Measurements from ENCODE around the gene ERC1. TPM values are rescaled to one million over a fixed set of nuclear protein-coding genes. Genes with fewer than 3 reads are reported as not detected.

The ERC1 gene
- total and polyA plus RNA-seq, 2 of the 4 experiments (the other 2 are of a cell fraction), result 11.6 to 25.6 TPM

GRCh38 chr12:969821-970220, 21.2 kb upstream of the ERC1 start:
- Histone ChIP-seq H2AFZ (replicated peaks; ENCODE audit: low read length, poor library complexity) (no peak overlapping the region), H3K27ac (ENCODE audit: insufficient read depth, low read length) (no peak overlapping the region), H3K4ac (ENCODE audit: low read depth, low read length) (no peak overlapping the region), H2BK5ac (ENCODE audit: low read depth, low read length, poor library complexity, severe bottlenecking) (no peak overlapping the region), H3K9ac (ENCODE audit: low read depth, low read length) (no peak overlapping the region), H2BK15ac (ENCODE audit: low read depth, low read length) (no peak overlapping the region), H3K4me1 (ENCODE audit: control insufficient read depth, insufficient read depth, low read length) (peaks cover 5% of the 10 kb centered on the region; the same call in 1 of the 2 replicates), H3K79me1 (ENCODE audit: low read depth in 1 of 2, low read length in 2 of 2) (no peaks in the 10 kb centered on the region), H3K9me1 (ENCODE audit: insufficient read depth, low read length) (no peaks in the 10 kb centered on the region), H4K8ac (ENCODE audit: low read depth in 2 of 2, low read length in 2 of 2) (no peak overlapping the region), H3K56ac (ENCODE audit: extremely low read depth, insufficient read depth, low read length) (no peak overlapping the region), H3K18ac (ENCODE audit: low read depth, low read length) (no peak overlapping the region), H4K20me1 (ENCODE audit: insufficient read depth, low read length) (no peaks in the 10 kb centered on the region), H4K91ac (ENCODE audit: insufficient read depth, low read depth, low read length) (no peak overlapping the region), H2AK5ac (ENCODE audit: low read depth, low read length) (no peak overlapping the region), H2BK20ac (ENCODE audit: low read depth, low read length) (no peak overlapping the region), H2BK120ac (ENCODE audit: low read depth, low read length) (no peak overlapping the region), H3K36me3 (ENCODE audit: control insufficient read depth, insufficient read depth, low read length) (no peaks in the 10 kb centered on the region), H3K14ac (replicated peaks; ENCODE audit: low read depth, low read length) (no peak overlapping the region), H3K23ac (ENCODE audit: low read depth, low read length) (no peak overlapping the region), H3K4me2 (ENCODE audit: low read depth, low read length) (no peak overlapping the region), H2AK9ac (replicated peaks; ENCODE audit: low read depth, low read length, poor library complexity) (no peak overlapping the region), H3K9me3 (ENCODE audit: control insufficient read depth, insufficient read depth, low read length) (no peaks in the 10 kb centered on the region), H3K4me3 (ENCODE audit: insufficient read depth, low read depth, low read length) (no peak overlapping the region), H3K27me3 (ENCODE audit: control insufficient read depth, insufficient read depth, low read length) (no peaks in the 10 kb centered on the region), H4K5ac (ENCODE audit: low read depth, low read length) (no peak overlapping the region)
- intact Hi-C loops (cut with micrococcal nuclease) (no loop called here), in situ Hi-C loops (cut with MboI; ENCODE audit: low sequenced_read_pairs) (no loop called here), dilution Hi-C loops (cut with HindIII; ENCODE audit: low sequenced_read_pairs, unreplicated experiment) (no loop called here)
- BruUV-seq (replicated peaks), result no TSS peak
- DNase-seq (no peak), ATAC-seq (ENCODE audit: low read depth) (no peak)
- WGBS, 2 experiments (ENCODE audit: extremely low coverage in 2 of 2, insufficient read length in 1 of 2), result 100% methylated on average over 1 of the region's 8 CpGs; no CpG with 5 or more reads in 1 of the 2 experiments
- CTCF ChIA-PET, result no interaction called here
- no peak for TF ChIP-seq USF2 (IDR thresholded peaks at IDR 0.05; ENCODE audit: low read depth, low read length)
- POLR2A ChIA-PET (ENCODE audit: unreplicated experiment), result no interaction called here
